ENCODE results near the gene PRDM5. TPM values are rescaled to one million over a fixed set of nuclear protein-coding genes. Genes with fewer than 3 reads are reported as not detected.

The PRDM5 gene
- total RNA-seq, 3 donors from 2014 or later (not counting 1 experiment from before 2014, with no cell fraction given) = not detected

DNA sequence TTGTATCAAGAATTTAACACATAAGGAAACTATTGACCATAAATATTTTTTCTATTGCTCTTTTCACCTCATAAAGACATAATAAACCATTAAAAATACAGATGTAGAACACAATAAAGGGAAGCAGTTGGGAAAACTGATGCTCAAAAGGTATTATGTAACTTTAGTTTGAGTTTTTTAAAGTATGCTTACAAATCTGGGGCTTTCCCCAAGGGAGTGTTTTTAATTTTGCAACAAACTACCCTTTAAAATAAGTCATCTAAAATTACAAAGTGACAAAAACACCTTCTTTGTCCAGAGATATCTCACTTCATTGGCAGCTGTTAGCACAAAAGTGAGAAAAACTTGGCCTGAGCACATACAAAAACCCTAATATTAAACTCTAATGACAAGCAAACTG, 55.0 kb downstream of the PRDM5 start:
- peaks cover 0 to 2% of the 10 kb centered on the region in 2 donors for H3K9me3 Mint-ChIP-seq
- H3K36me3 ChIP-seq (ENCODE audit: control insufficient read depth, insufficient read depth, low read length) = no peaks in the 10 kb centered on the region

DNA sequence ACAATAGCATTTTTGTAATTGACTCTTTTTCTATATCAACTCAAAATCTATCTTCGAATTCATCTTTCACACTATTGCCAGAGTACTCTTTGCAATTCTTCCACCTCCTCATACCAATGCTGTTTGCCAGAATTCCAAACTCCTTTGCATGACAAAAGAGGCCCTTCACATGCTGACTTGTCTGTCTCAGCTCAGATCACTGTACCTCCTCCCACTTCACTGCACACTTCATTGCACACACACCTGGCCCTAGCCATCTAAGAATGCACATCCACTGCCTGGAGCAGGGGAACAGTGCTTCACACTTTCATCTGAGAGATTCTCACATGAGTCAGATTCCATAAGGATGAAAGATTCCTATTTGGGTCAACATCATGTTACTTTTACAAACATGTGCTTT, 56.5 kb downstream of the PRDM5 start:
- no peak for ATAC-seq
- H3K9me3 Mint-ChIP-seq = no peaks in the 10 kb centered on the region

More for the DNA sequence above, 55.0 kb downstream of the PRDM5 start:
- no peak overlapping the region for H3K27ac Mint-ChIP-seq
- Histone ChIP-seq H3K4me1 (ENCODE audit: control insufficient read depth, insufficient read depth, low read length) (no peaks in the 10 kb centered on the region), H3K9me3 (ENCODE audit: control insufficient read depth, insufficient read depth, low read length) (no peaks in the 10 kb centered on the region), H3K27me3 (ENCODE audit: control insufficient read depth, insufficient read depth, low read length) (no peaks in the 10 kb centered on the region), H3K4me3 (ENCODE audit: low read length) (no peak overlapping the region), H3K27ac (ENCODE audit: low read length) (no peak overlapping the region)
- H3K36me3 Mint-ChIP-seq = no peaks in the 10 kb centered on the region
- DNase-seq (no peak), ATAC-seq (no peak)
- TF ChIP-seq, protein P1, sequence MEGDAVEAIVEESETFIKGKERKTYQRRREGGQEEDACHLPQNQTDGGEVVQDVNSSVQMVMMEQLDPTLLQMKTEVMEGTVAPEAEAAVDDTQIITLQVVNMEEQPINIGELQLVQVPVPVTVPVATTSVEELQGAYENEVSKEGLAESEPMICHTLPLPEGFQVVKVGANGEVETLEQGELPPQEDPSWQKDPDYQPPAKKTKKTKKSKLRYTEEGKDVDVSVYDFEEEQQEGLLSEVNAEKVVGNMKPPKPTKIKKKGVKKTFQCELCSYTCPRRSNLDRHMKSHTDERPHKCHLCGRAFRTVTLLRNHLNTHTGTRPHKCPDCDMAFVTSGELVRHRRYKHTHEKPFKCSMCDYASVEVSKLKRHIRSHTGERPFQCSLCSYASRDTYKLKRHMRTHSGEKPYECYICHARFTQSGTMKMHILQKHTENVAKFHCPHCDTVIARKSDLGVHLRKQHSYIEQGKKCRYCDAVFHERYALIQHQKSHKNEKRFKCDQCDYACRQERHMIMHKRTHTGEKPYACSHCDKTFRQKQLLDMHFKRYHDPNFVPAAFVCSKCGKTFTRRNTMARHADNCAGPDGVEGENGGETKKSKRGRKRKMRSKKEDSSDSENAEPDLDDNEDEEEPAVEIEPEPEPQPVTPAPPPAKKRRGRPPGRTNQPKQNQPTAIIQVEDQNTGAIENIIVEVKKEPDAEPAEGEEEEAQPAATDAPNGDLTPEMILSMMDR (IDR thresholded peaks at IDR 0.05) = no peak
- intact Hi-C loops (cut with micrococcal nuclease) = no loop called here
- H3K4me1 Mint-ChIP-seq = no peaks in the 10 kb centered on the region
- peaks cover 0 to 3% of the 10 kb centered on the region in 2 donors for H3K27me3 Mint-ChIP-seq (ENCODE audit: low read depth in 2 of 2)
- H3K4me3 Mint-ChIP-seq = no peak overlapping the region

DNA sequence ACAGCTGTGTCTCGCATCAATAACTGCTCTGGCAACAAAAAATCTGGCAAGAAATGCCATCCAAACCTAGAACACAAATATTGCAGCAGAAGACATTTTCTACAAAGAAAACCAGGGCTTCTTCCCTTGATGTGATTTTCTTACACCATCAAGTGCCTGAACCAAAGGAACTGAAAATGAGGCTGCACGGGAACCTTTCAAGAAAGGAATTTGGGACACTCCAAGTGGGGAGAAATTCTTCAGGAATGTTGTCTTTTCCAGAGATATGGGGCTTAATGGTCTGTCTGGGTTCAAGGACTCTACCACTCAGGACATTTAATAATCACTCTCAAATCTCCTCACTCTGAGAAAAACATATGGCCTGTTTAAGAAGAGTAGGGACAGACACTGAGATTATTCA, 57.6 kb downstream of the PRDM5 start:
- H3K4me1 Mint-ChIP-seq = no peaks in the 10 kb centered on the region
- 87% methylated on average over 1 of the region's 2 CpGs for WGBS (ENCODE audit: insufficient coverage)

More for the DNA sequence above, 56.5 kb downstream of the PRDM5 start:
- H3K27ac ChIP-seq (ENCODE audit: low read length) = no peak overlapping the region
- intact Hi-C loops (cut with micrococcal nuclease) = no loop called here
- no peak for DNase-seq
- H3K27me3 Mint-ChIP-seq (ENCODE audit: low read depth in 2 of 2) = peaks cover 0 to 3% of the 10 kb centered on the region in 2 donors
- no peak overlapping the region for H3K27ac Mint-ChIP-seq
- no peaks in the 10 kb centered on the region for H3K36me3 ChIP-seq (ENCODE audit: control insufficient read depth, insufficient read depth, low read length)
- H3K9me3 ChIP-seq (ENCODE audit: control insufficient read depth, insufficient read depth, low read length) = no peaks in the 10 kb centered on the region
- H3K4me1 ChIP-seq (ENCODE audit: control insufficient read depth, insufficient read depth, low read length) = no peaks in the 10 kb centered on the region
- no peaks in the 10 kb centered on the region for H3K36me3 Mint-ChIP-seq
- no peak overlapping the region for H3K4me3 Mint-ChIP-seq
- WGBS (ENCODE audit: insufficient coverage) = 76% methylated on average over 1 of the region's 1 CpG
- H3K27me3 ChIP-seq (ENCODE audit: control insufficient read depth, insufficient read depth, low read length) = no peaks in the 10 kb centered on the region
- no peaks in the 10 kb centered on the region for H3K4me1 Mint-ChIP-seq
- H3K4me3 ChIP-seq (ENCODE audit: low read length) = no peak overlapping the region
- TF ChIP-seq, protein P1 (IDR thresholded peaks at IDR 0.05) = no peak

DNA sequence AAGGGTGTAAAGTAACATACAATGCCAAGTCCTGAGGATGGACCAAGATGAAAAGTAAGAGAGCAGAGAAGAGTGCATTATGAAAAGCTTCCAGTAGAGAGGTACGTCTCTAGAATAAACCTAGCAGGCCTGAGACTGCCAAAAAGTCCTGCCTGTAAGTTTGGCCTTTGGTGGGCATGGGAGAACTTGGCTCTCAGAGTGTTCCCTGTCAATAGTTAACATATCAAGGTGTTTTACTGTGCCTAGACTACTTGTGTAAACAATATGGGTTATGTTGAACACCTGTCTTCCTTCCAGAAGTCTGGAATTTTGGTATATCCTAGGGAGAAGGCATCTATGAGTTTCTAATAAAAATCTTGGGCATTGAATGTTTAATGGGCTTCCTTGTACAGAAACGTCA, 60.1 kb downstream of the PRDM5 start:
- no peak overlapping the region for H3K4me3 Mint-ChIP-seq
- ATAC-seq (no peak), DNase-seq (no peak)
- H3K27me3 ChIP-seq (ENCODE audit: control insufficient read depth, insufficient read depth, low read length) = no peaks in the 10 kb centered on the region
- no peak overlapping the region for H3K27ac Mint-ChIP-seq
- 85% methylated on average over 2 of the region's 2 CpGs for WGBS (ENCODE audit: insufficient coverage)
- no peak overlapping the region for H3K4me3 ChIP-seq (ENCODE audit: low read length)
- intact Hi-C loops (cut with micrococcal nuclease) = no loop called here
- H3K4me1 ChIP-seq (ENCODE audit: control insufficient read depth, insufficient read depth, low read length) = no peaks in the 10 kb centered on the region
- no peak overlapping the region for H3K27ac ChIP-seq (ENCODE audit: low read length)
- no peaks in the 10 kb centered on the region for H3K36me3 Mint-ChIP-seq
- H3K36me3 ChIP-seq (ENCODE audit: control insufficient read depth, insufficient read depth, low read length) = no peaks in the 10 kb centered on the region
- no peaks in the 10 kb centered on the region for H3K27me3 Mint-ChIP-seq (ENCODE audit: low read depth in 2 of 2)
- H3K4me1 Mint-ChIP-seq = no peaks in the 10 kb centered on the region
- no peaks in the 10 kb centered on the region for H3K9me3 Mint-ChIP-seq
- H3K9me3 ChIP-seq (ENCODE audit: control insufficient read depth, insufficient read depth, low read length) = no peaks in the 10 kb centered on the region
- TF ChIP-seq, protein P1 (IDR thresholded peaks at IDR 0.05) = no peak

More for the DNA sequence above, 57.6 kb downstream of the PRDM5 start:
- Mint-ChIP-seq H3K36me3 (no peaks in the 10 kb centered on the region), H3K27ac (no peak overlapping the region), H3K9me3 (no peaks in the 10 kb centered on the region), H3K4me3 (no peak overlapping the region), H3K27me3 (ENCODE audit: low read depth in 2 of 2) (peaks cover 0 to 3% of the 10 kb centered on the region in 2 donors)
- no peak overlapping the region for H3K27ac ChIP-seq (ENCODE audit: low read length)
- H3K4me3 ChIP-seq (ENCODE audit: low read length) = no peak overlapping the region
- no peaks in the 10 kb centered on the region for H3K36me3 ChIP-seq (ENCODE audit: control insufficient read depth, insufficient read depth, low read length)
- no peaks in the 10 kb centered on the region for H3K27me3 ChIP-seq (ENCODE audit: control insufficient read depth, insufficient read depth, low read length)
- no peak for ATAC-seq
- intact Hi-C loops (cut with micrococcal nuclease) = no loop called here
- TF ChIP-seq, protein P1 (IDR thresholded peaks at IDR 0.05) = no peak
- no peaks in the 10 kb centered on the region for H3K4me1 ChIP-seq (ENCODE audit: control insufficient read depth, insufficient read depth, low read length)
- no peaks in the 10 kb centered on the region for H3K9me3 ChIP-seq (ENCODE audit: control insufficient read depth, insufficient read depth, low read length)
- no peak for DNase-seq

Data from natural killer cell (primary cell).